GM12878 (cell line): ENCODE data around the gene MUSK. TPM values are rescaled to one million over a fixed set of nuclear protein-coding genes. Genes with fewer than 3 reads are reported as not detected.

Source experiments
- ATAC-seq: fragments of 200-7000 bp; cut with Tn5 transposase; 3 replicates; pipeline ENCODE4 v1.9.1; 2020; ENCODE audit warnings: mild to moderate bottlenecking, moderate library complexity
- BruUV-seq: library from RNA; stranded (reverse); fragments of 400-500 nt; replicated peaks from 2 replicates; lab custom pipeline; 2021; lab: Mats Ljungman, UMichigan
- CTCF ChIA-PET: fragments of 300-600 bp; sonication (Branson Sonifier 250); formaldehyde crosslinking; extraction: SDS; loops from one replicate; lab custom pipeline; 2021; ENCODE audit warnings: inconsistent platforms; lab: Yijun Ruan, JAX
- POLR2A ChIA-PET: fragments of 350-600 bp; formaldehyde crosslinking; extraction: SDS; loops from one replicate; lab custom pipeline; 2021; ENCODE audit warnings: inconsistent platforms; lab: Charles Lee
- RAD21 ChIA-PET: fragments of 300-600 bp; sonication (Branson Sonifier 250); formaldehyde crosslinking; loops from one replicate; lab custom pipeline; 2023; ENCODE audit warnings: antibody characterized with exemption; ENCODE audit not compliant: unreplicated experiment; lab: Charles Lee
- SMC1A ChIA-PET: fragments of 300-600 bp; sonication (Branson Sonifier 250); formaldehyde crosslinking; loops from one replicate; lab custom pipeline; 2023; ENCODE audit not compliant: unreplicated experiment, uncharacterized antibody; lab: Charles Lee
- DNase-seq: peaks from one replicate; pipeline ENCODE4 v3.0.0-alpha.2; 2011; ENCODE audit warnings: low read depth, low spot score
- FAIRE-seq: peaks from 3 replicates; lab custom pipeline; 2011; peaks lifted over from hg19 to GRCh38; lab: Jason Lieb, UNC
- H2AFZ ChIP-seq: 2 replicates; pipeline ENCODE4 v1.6.0; 2011; ENCODE audit warnings: low read depth, low read length, control low read depth; ENCODE audit not compliant: control insufficient read depth
- H3K27ac ChIP-seq: 2 replicates; pipeline ENCODE4 v1.5.1; 2011; ENCODE audit warnings: control low read depth; ENCODE audit not compliant: control insufficient read depth, insufficient read depth
- H3K27me3 ChIP-seq, 2 experiments: replicated peaks in 1 of 2; 2 replicates each; pipeline versions ENCODE4 v1.6.0 to v1.6.1; 2011; ENCODE audit warnings: low read length in 1 of 2; ENCODE audit not compliant: control insufficient read depth in 2 of 2, insufficient read depth in 2 of 2
- H3K36me3 ChIP-seq, 2 experiments: 2 replicates each; pipeline ENCODE4 v1.5.1; 2011; ENCODE audit warnings: low read length in 1 of 2; ENCODE audit not compliant: control insufficient read depth in 2 of 2, insufficient read depth in 2 of 2
- H3K4me1 ChIP-seq: 2 replicates; pipeline ENCODE4 v1.6.1; 2011; ENCODE audit warnings: mild to moderate bottlenecking, low read length, moderate library complexity, mixed read lengths; ENCODE audit not compliant: control insufficient read depth, insufficient read depth
- H3K4me2 ChIP-seq: 2 replicates; pipeline ENCODE4 v1.6.0; 2011; ENCODE audit warnings: control low read depth; ENCODE audit not compliant: control insufficient read depth, insufficient read depth
- H3K4me3 ChIP-seq: fragments of 200-600 bp; sonication (generic); 2 replicates; pipeline ENCODE4 v1.5.1; 2016
- H3K79me2 ChIP-seq: 2 replicates; pipeline ENCODE4 v1.6.0; 2011; ENCODE audit warnings: low read length; ENCODE audit not compliant: control insufficient read depth, insufficient read depth
- H3K9ac ChIP-seq: 2 replicates; pipeline ENCODE4 v1.8.0; 2011; ENCODE audit warnings: low read length, control low read depth, mixed read lengths; ENCODE audit not compliant: control insufficient read depth, insufficient read depth
- H3K9me3 ChIP-seq: replicated peaks from 3 replicates; pipeline ENCODE4 v1.5.1; 2011; ENCODE audit warnings: mild to moderate bottlenecking, low read length; ENCODE audit not compliant: control insufficient read depth, insufficient read depth
- H4K20me1 ChIP-seq: 2 replicates; pipeline ENCODE4 v1.6.0; 2011; ENCODE audit not compliant: control insufficient read depth, insufficient read depth
- BCL11A ChIP-seq: IDR thresholded peaks from 2 replicates; pipeline ENCODE4 v1.6.1; 2011; ENCODE audit warnings: low read depth, low read length
- EGR1 ChIP-seq, 2 experiments: IDR thresholded peaks; 1 replicate in 1 of 2; 2 replicates in 1 of 2; pipeline ENCODE4 v1.6.1; 2011 to 2012; ENCODE audit warnings: low read depth in 2 of 2, low read length in 2 of 2, borderline replicate concordance in 1 of 2, mild to moderate bottlenecking in 1 of 2, moderate library complexity in 1 of 2
- ETV6 ChIP-seq, 2 experiments: fragments of 450-650 bp in 1 of 2; IDR thresholded peaks in 1 of 2; conservative IDR thresholded peaks in 1 of 2; 2 replicates each; pipeline ENCODE4 v1.6.1; 2014; ENCODE audit warnings: antibody characterized with exemption in 1 of 2, borderline replicate concordance in 1 of 2, low read depth in 1 of 2, mild to moderate bottlenecking in 1 of 2, moderate library complexity in 1 of 2
- HDAC6 ChIP-seq: fragments of 200-600 bp; sonication (generic); IDR thresholded peaks from one replicate; pipeline ENCODE4 v1.8.0; 2017; ENCODE audit warnings: antibody characterized with exemption; ENCODE audit not compliant: unreplicated experiment
- NBN ChIP-seq: fragments of 450-650 bp; IDR thresholded peaks from 2 replicates; pipeline ENCODE4 v1.6.1; 2016
- NRF1 ChIP-seq: conservative IDR thresholded peaks from 2 replicates; pipeline ENCODE4 v1.6.1; 2011; ENCODE audit warnings: mild to moderate bottlenecking, low read depth, low read length, improper control_type of control experiment
- POLR2AphosphoS2 ChIP-seq: IDR thresholded peaks from 2 replicates; pipeline ENCODE4 v1.6.1; 2011; ENCODE audit warnings: low read depth, mild to moderate bottlenecking, low read length, improper control_type of control experiment, moderate library complexity
- POU2F2 ChIP-seq: IDR thresholded peaks from 3 replicates; pipeline ENCODE4 v1.6.1; 2011; ENCODE audit warnings: low read depth, mild to moderate bottlenecking, low read length, borderline replicate concordance
- RAD51 ChIP-seq: fragments of 450-650 bp; IDR thresholded peaks from 2 replicates; pipeline ENCODE4 v1.6.1; 2016; ENCODE audit warnings: moderate library complexity, mild to moderate bottlenecking, inconsistent platforms
- SKIL ChIP-seq: fragments of 450-650 bp; IDR thresholded peaks from 2 replicates; pipeline ENCODE4 v1.6.1; 2017; ENCODE audit warnings: mild to moderate bottlenecking, low read depth, inconsistent platforms; ENCODE audit not compliant: poor library complexity, severe bottlenecking
- SMC3 ChIP-seq: IDR thresholded peaks from 2 replicates; pipeline ENCODE4 v1.6.1; 2011; ENCODE audit warnings: low read length, improper control_type of control experiment, borderline replicate concordance
- STAT3 ChIP-seq: IDR thresholded peaks from 2 replicates; pipeline ENCODE4 v1.6.1; 2011; ENCODE audit warnings: low read depth, low read length, improper control_type of control experiment
- YBX1 ChIP-seq: fragments of 450-650 bp; IDR thresholded peaks from 2 replicates; pipeline ENCODE4 v1.6.1; 2016; ENCODE audit warnings: antibody characterized with exemption
- YY1 ChIP-seq: IDR thresholded peaks from 2 replicates; pipeline ENCODE4 v1.6.1; 2011; ENCODE audit warnings: low read depth, mild to moderate bottlenecking, low read length
- WGBS: methylation state at CpG from one replicate; pipeline ENCODE4 v1.1.6; 2016; ENCODE audit warnings: low lambda C conversion rate; ENCODE audit not compliant: insufficient replicate concordance, insufficient coverage; ENCODE audit errors: missing lambda C conversion rate; 5-methylcytosine and 5-hydroxymethylcytosine counted together
- in situ Hi-C: fragments of 300-500 bp; cut with MboI; formaldehyde crosslinking; loops from 9 replicates; pipeline ENCODE4 v1.14.3; 2018; ENCODE audit warnings: mixed read lengths
- intact Hi-C: fragments of 100-400 bp; cut with micrococcal nuclease; formaldehyde crosslinking; loops from one replicate; pipeline ENCODE4 v1.14.2; 2022; ENCODE audit not compliant: unreplicated experiment
- polyA plus RNA-seq, 11 experiments: library from polyadenylated mRNA; depleted of rRNA in 4 of 11; unstranded in 6 of 11; stranded (reverse) in 5 of 11; fragments of >200 nt; fragmentation: Nextera tagmentation in 4 of 11; fragmentation: Illumina TruSeq in 1 of 11; extraction: Ambion mirVana in 4 of 11; extraction: Trizol in 1 of 11; gene quantifications; 1 replicate in 1 of 11; 2 replicates in 10 of 11; pipeline versions ENCODE4 v1.2.1 to v1.2.3, GENCODE V29; 2011 to 2016; ENCODE audit warnings: inconsistent platforms in 2 of 11, missing spikeins in 2 of 11, low read depth in 1 of 11
- total RNA-seq, 4 experiments: library from RNA; depleted of rRNA in 3 of 4; stranded (reverse); fragments of >200 nt in 3 of 4; fragmentation: Illumina TruSeq in 1 of 4; extraction: Trizol in 1 of 4; gene quantifications; 2 replicates each; pipeline versions ENCODE4 v1.2.1 to v1.2.3, GENCODE V29; 2013 to 2021
- TF ChIP-seq, protein P1 (sequence below): fragments of 450-650 bp; conservative IDR thresholded peaks from 2 replicates; pipeline ENCODE4 v1.6.1; 2017; ENCODE audit warnings: mild to moderate bottlenecking, moderate library complexity
- TF ChIP-seq, protein P2 (sequence below): fragments of 450-650 bp; IDR thresholded peaks from 2 replicates; pipeline ENCODE4 v1.6.1; 2016; ENCODE audit warnings: mild to moderate bottlenecking, moderate library complexity, borderline replicate concordance

Gene MUSK
- total and polyA plus RNA-seq, 10 of the 15 experiments (the other 5 are each of a cell fraction or from before 2014, with no cell fraction given) = 0.04 to 0.19 (median 0.10) TPM; not detected in 5

DNA sequence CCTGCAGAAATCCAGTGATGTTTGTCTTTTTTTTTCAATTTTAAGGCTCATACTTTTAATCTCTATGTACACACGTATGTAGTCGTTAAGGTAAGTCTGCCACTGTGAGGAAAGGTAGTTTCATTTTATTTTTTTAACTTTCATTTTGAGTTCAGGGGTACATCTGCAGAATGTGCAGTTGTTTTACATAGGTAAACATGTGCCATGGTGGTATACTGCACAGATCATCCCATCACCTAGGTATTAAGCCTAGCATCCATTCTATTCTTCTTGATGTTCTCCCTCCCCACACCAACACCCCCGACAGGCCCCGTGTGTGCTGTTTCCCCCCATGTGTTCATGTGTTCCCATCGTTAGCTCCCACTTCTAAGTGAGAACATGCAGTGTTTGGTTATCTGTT, 19.7 kb downstream of the MUSK start:
- Histone ChIP-seq H2AFZ (no peak overlapping the region), H3K4me1 (no peaks in the 10 kb centered on the region), H3K9ac (no peak overlapping the region), H3K9me3 (no peaks in the 10 kb centered on the region), H3K79me2 (no peaks in the 10 kb centered on the region), H3K27me3 (no peaks in the 10 kb centered on the region), H3K36me3 (no peaks in the 10 kb centered on the region), H3K4me3 (no peak overlapping the region), H4K20me1 (no peaks in the 10 kb centered on the region), H3K27ac (no peak overlapping the region), H3K4me2 (no peak overlapping the region)
- no peak for DNase-seq
- CTCF ChIA-PET = interaction anchor here (1.1 kb wide), 1 partner anchor 16 kb away, joined by 4 read pairs; no protein-coding TSS in a partner anchor
- no TSS peak for BruUV-seq
- POLR2A ChIA-PET = interaction anchor here (0.5 kb wide), 1 partner anchor 40 kb away, joined by 3 read pairs; no protein-coding TSS in a partner anchor
- FAIRE-seq = no peak
- ATAC-seq = peak; percentile 42
- in situ Hi-C loops (no loop called here), intact Hi-C loops (no loop called here)
- 95% methylated on average over 5 of the region's 5 CpGs for WGBS
- RAD21 ChIA-PET = no interaction called here
- SMC1A ChIA-PET = interaction anchor here (0.6 kb wide), 2 partner anchors 598 to 1464 kb away, joined by 3 read pairs; no protein-coding TSS in a partner anchor
- TF ChIP-seq NBN (no peak), SKIL (no peak), RAD51 (no peak), HDAC6 (no peak), STAT3 (no peak), ETV6 (conservative IDR thresholded peaks at IDR 0.05 in 1 of 2, IDR thresholded peaks at IDR 0.05 in 1 of 2; ENCODE audit: borderline replicate concordance in 1 of 2, low read depth in 1 of 2) (no peak), SMC3 (no peak), BCL11A (no peak), POLR2AphosphoS2 (no peak), POU2F2 (no peak), YBX1 (no peak), EGR1 (IDR thresholded peaks at IDR 0.05; ENCODE audit: borderline replicate concordance in 1 of 2, low read depth in 2 of 2, low read length in 2 of 2) (no peak), YY1 (no peak), NRF1 (no peak)
- TF ChIP-seq, protein P1, sequence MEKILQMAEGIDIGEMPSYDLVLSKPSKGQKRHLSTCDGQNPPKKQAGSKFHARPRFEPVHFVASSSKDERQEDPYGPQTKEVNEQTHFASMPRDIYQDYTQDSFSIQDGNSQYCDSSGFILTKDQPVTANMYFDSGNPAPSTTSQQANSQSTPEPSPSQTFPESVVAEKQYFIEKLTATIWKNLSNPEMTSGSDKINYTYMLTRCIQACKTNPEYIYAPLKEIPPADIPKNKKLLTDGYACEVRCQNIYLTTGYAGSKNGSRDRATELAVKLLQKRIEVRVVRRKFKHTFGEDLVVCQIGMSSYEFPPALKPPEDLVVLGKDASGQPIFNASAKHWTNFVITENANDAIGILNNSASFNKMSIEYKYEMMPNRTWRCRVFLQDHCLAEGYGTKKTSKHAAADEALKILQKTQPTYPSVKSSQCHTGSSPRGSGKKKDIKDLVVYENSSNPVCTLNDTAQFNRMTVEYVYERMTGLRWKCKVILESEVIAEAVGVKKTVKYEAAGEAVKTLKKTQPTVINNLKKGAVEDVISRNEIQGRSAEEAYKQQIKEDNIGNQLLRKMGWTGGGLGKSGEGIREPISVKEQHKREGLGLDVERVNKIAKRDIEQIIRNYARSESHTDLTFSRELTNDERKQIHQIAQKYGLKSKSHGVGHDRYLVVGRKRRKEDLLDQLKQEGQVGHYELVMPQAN = no peak
- TF ChIP-seq, protein P2, sequence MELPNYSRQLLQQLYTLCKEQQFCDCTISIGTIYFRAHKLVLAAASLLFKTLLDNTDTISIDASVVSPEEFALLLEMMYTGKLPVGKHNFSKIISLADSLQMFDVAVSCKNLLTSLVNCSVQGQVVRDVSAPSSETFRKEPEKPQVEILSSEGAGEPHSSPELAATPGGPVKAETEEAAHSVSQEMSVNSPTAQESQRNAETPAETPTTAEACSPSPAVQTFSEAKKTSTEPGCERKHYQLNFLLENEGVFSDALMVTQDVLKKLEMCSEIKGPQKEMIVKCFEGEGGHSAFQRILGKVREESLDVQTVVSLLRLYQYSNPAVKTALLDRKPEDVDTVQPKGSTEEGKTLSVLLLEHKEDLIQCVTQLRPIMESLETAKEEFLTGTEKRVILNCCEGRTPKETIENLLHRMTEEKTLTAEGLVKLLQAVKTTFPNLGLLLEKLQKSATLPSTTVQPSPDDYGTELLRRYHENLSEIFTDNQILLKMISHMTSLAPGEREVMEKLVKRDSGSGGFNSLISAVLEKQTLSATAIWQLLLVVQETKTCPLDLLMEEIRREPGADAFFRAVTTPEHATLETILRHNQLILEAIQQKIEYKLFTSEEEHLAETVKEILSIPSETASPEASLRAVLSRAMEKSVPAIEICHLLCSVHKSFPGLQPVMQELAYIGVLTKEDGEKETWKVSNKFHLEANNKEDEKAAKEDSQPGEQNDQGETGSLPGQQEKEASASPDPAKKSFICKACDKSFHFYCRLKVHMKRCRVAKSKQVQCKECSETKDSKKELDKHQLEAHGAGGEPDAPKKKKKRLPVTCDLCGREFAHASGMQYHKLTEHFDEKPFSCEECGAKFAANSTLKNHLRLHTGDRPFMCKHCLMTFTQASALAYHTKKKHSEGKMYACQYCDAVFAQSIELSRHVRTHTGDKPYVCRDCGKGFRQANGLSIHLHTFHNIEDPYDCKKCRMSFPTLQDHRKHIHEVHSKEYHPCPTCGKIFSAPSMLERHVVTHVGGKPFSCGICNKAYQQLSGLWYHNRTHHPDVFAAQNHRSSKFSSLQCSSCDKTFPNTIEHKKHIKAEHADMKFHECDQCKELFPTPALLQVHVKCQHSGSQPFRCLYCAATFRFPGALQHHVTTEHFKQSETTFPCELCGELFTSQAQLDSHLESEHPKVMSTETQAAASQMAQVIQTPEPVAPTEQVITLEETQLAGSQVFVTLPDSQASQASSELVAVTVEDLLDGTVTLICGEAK = no peak
